SU-DHL-6 (cell line): ENCODE measurements around the gene PRKCSH.

Experiments used
- EZH2phosphoT487 ChIP-seq: fragments of 200-600 bp; sonication (generic), shearing (Covaris generic); conservative IDR thresholded peaks from 2 replicates; pipeline ENCODE4 v1.6.1; 2018; ENCODE audit warnings: mild to moderate bottlenecking, antibody characterized with exemption, low read length, moderate library complexity, mixed read lengths
- TF ChIP-seq, protein P1 (sequence below): fragments of 200-600 bp; sonication (generic); IDR thresholded peaks from one replicate; pipeline ENCODE4 v1.5.1; 2017; ENCODE audit warnings: antibody characterized with exemption, mild to moderate bottlenecking, low read length, moderate library complexity; ENCODE audit not compliant: insufficient read depth, poor library complexity, severe bottlenecking

DNA sequence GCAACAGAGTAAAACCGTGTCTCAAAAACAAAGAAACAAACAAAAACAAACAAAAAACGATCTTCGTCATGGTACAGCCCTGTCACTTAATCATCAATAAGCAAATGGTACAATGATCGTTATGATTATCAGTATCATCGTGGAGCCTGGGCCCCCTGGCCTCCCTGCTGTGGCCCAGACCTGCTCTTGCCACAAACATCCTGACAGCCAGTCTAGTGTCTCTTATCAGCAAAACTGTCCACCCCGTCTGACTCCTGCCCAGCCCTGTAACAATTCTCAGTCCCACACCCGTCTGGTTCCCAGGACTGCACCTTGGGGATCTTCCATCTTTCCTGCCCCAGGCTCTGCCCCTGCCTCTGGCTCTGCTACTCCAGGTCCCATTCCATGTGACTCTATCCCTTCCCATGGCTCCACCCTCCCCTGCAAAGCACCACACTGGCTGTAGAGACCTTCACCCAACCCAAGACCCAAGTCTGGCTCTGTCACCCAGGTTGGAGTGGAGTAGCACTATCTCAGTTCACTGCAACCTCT, 64.5 kb downstream of the PRKCSH start:
- TF ChIP-seq, protein P1, sequence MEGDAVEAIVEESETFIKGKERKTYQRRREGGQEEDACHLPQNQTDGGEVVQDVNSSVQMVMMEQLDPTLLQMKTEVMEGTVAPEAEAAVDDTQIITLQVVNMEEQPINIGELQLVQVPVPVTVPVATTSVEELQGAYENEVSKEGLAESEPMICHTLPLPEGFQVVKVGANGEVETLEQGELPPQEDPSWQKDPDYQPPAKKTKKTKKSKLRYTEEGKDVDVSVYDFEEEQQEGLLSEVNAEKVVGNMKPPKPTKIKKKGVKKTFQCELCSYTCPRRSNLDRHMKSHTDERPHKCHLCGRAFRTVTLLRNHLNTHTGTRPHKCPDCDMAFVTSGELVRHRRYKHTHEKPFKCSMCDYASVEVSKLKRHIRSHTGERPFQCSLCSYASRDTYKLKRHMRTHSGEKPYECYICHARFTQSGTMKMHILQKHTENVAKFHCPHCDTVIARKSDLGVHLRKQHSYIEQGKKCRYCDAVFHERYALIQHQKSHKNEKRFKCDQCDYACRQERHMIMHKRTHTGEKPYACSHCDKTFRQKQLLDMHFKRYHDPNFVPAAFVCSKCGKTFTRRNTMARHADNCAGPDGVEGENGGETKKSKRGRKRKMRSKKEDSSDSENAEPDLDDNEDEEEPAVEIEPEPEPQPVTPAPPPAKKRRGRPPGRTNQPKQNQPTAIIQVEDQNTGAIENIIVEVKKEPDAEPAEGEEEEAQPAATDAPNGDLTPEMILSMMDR = no peak
- TF ChIP-seq EZH2phosphoT487 = no peak
